Globus pallidus (tissue), 1 donor: ENCODE measurements around the gene TMEM231.
A peak's percentile ranks its signal among the peaks of the same experiment; 100 is the strongest.
"Not testable (repeated sequence)": the region's sequence is repeated elsewhere in the genome, so short reads cannot be mapped to it uniquely, and the experiment has no call there.

ENCODE experiments used
- DNase-seq: peaks from one replicate; pipeline ENCODE4 v3.0.0-alpha.2; 2015; ENCODE audit warnings: low spot score

Gene TMEM231

GRCh38 chr16:75555707-75556430 is at the start of gene TMEM231:
Gene TMEM231 (minus strand): TSS chr16:75556252. CDS start chr16:75556209, 43 bp downstream.
- peak; percentile 96 for DNase-seq

GRCh38 chr16:75603241-75603640 is 47.2 kb upstream of the TMEM231 start:
- no peak for DNase-seq

GRCh38 chr16:75599452-75600277 is 43.6 kb upstream of the TMEM231 start:
- no peak for DNase-seq

GRCh38 chr16:75593825-75594820 is 38.1 kb upstream of the TMEM231 start:
- DNase-seq = no peak

GRCh38 chr16:75593308-75593707 is 37.3 kb upstream of the TMEM231 start:
- no peak for DNase-seq

GRCh38 chr16:75591927-75592326 is 35.9 kb upstream of the TMEM231 start:
- not testable (repeated sequence) for DNase-seq

- DNase-seq = peak; percentile 70
Observed at GRCh38 chr16:75590920-75591843, 35.1 kb upstream of the TMEM231 start.

- peak; percentile 48 for DNase-seq
Observed at GRCh38 chr16:75589306-75589705, 33.3 kb upstream of the TMEM231 start.

GRCh38 chr16:75588716-75589115 is 32.7 kb upstream of the TMEM231 start:
- DNase-seq = no peak

GRCh38 chr16:75584108-75584507 is 28.1 kb upstream of the TMEM231 start:
- no peak for DNase-seq

- no peak for DNase-seq
Observed at GRCh38 chr16:75579281-75579834, 23.3 kb upstream of the TMEM231 start.

- DNase-seq = no peak
Observed at GRCh38 chr16:75578725-75579124, 22.7 kb upstream of the TMEM231 start.

- DNase-seq = no peak
Observed at GRCh38 chr16:75578212-75578611, 22.2 kb upstream of the TMEM231 start.

GRCh38 chr16:75576384-75576811 is 20.3 kb upstream of the TMEM231 start:
- no peak for DNase-seq

GRCh38 chr16:75575958-75576357 is 19.9 kb upstream of the TMEM231 start:
- no peak for DNase-seq

GRCh38 chr16:75573955-75574354 is 17.9 kb upstream of the TMEM231 start:
- no peak for DNase-seq

GRCh38 chr16:75572864-75573542 is 17.0 kb upstream of the TMEM231 start:
- no peak for DNase-seq

- DNase-seq = peak; percentile 58
Observed at GRCh38 chr16:75570396-75571065, 14.5 kb upstream of the TMEM231 start.

GRCh38 chr16:75567911-75568310 is 11.9 kb upstream of the TMEM231 start:
- no peak for DNase-seq
